ENCODE measurements around the gene UGT1A7.
"Not testable (repeated sequence)": the region's sequence is repeated elsewhere in the genome, so short reads cannot be mapped to it uniquely, and the experiment has no call there.

Gene UGT1A7

GRCh38 chr2:233706720-233707119 is 25.0 kb downstream of the UGT1A7 start:
- H3K36me3 Mint-ChIP-seq (ENCODE audit: insufficient read depth): no peaks in the 10 kb centered on the region
- H3K27me3 Mint-ChIP-seq: peaks cover 71% of the 10 kb centered on the region
- ATAC-seq (replicated peaks; ENCODE audit: extremely low read depth, poor library complexity, severe bottlenecking) (no peak), DNase-seq (ENCODE audit: low spot score in 2 of 2) (no peak)
- H3K4me1 Mint-ChIP-seq: no peaks in the 10 kb centered on the region
- no peak overlapping the region for H3K27ac Mint-ChIP-seq (ENCODE audit: low read depth)
- H3K9me3 Mint-ChIP-seq: peaks cover 6% of the 10 kb centered on the region
- H3K4me3 Mint-ChIP-seq: no peak overlapping the region

- ATAC-seq (replicated peaks; ENCODE audit: extremely low read depth, poor library complexity, severe bottlenecking): no peak
- Mint-ChIP-seq H3K27ac (ENCODE audit: low read depth) (no peak overlapping the region), H3K27me3 (peaks cover 84% of the 10 kb centered on the region)
Observed at GRCh38 chr2:233707940-233708644, 26.4 kb downstream of the UGT1A7 start.

GRCh38 chr2:233708942-233709341 is 27.2 kb downstream of the UGT1A7 start:
- DNase-seq (ENCODE audit: low spot score in 2 of 2) (no peak), ATAC-seq (replicated peaks; ENCODE audit: extremely low read depth, poor library complexity, severe bottlenecking) (no peak)
- no peaks in the 10 kb centered on the region for H3K36me3 Mint-ChIP-seq (ENCODE audit: insufficient read depth)
- no peak overlapping the region for H3K27ac Mint-ChIP-seq (ENCODE audit: low read depth)
- peaks cover 83% of the 10 kb centered on the region for H3K27me3 Mint-ChIP-seq
- H3K4me3 Mint-ChIP-seq: no peak overlapping the region
- no peaks in the 10 kb centered on the region for H3K4me1 Mint-ChIP-seq
- H3K9me3 Mint-ChIP-seq: peaks cover 4% of the 10 kb centered on the region

More at GRCh38 chr2:233707940-233708644, 26.4 kb downstream of the UGT1A7 start:
- no peak overlapping the region for H3K4me3 Mint-ChIP-seq
- H3K4me1 Mint-ChIP-seq: no peaks in the 10 kb centered on the region
- no peak for DNase-seq (ENCODE audit: low spot score in 2 of 2)
- no peaks in the 10 kb centered on the region for H3K36me3 Mint-ChIP-seq (ENCODE audit: insufficient read depth)
- peaks cover 6% of the 10 kb centered on the region for H3K9me3 Mint-ChIP-seq

GRCh38 chr2:233711312-233712008 is 29.8 kb downstream of the UGT1A7 start:
- Mint-ChIP-seq H3K4me3 (no peak overlapping the region), H3K27ac (ENCODE audit: low read depth) (no peak overlapping the region), H3K4me1 (no peaks in the 10 kb centered on the region), H3K27me3 (peaks cover 78% of the 10 kb centered on the region), H3K9me3 (no peaks in the 10 kb centered on the region), H3K36me3 (ENCODE audit: insufficient read depth) (no peaks in the 10 kb centered on the region)
- DNase-seq (ENCODE audit: low spot score in 2 of 2): peak; percentile 29 to 49
- ATAC-seq (replicated peaks; ENCODE audit: extremely low read depth, poor library complexity, severe bottlenecking): no peak

- H3K27me3 Mint-ChIP-seq: peaks cover 81% of the 10 kb centered on the region
- H3K27ac Mint-ChIP-seq (ENCODE audit: low read depth): no peak within 1 kb of the TSS
- H3K4me1 Mint-ChIP-seq: no peaks in the 10 kb centered on the region
Observed at GRCh38 chr2:233712611-233713261, 31.0 kb downstream of the UGT1A7 start, which contains the start of gene UGT1A5. UGT1A5 (plus strand) TSS chr2:233712907; CDS start chr2:233712992, 85 bp downstream.

GRCh38 chr2:233713262-233713615 is 31.5 kb downstream of the UGT1A7 start:
- Mint-ChIP-seq H3K9me3 (no peaks in the 10 kb centered on the region), H3K36me3 (ENCODE audit: insufficient read depth) (no peaks in the 10 kb centered on the region), H3K4me1 (no peaks in the 10 kb centered on the region), H3K27ac (ENCODE audit: low read depth) (no peak overlapping the region), H3K4me3 (no peak overlapping the region), H3K27me3 (peaks cover 81% of the 10 kb centered on the region)
- ATAC-seq (replicated peaks; ENCODE audit: extremely low read depth, poor library complexity, severe bottlenecking): no peak
- no peak for DNase-seq (ENCODE audit: low spot score in 2 of 2)

More at GRCh38 chr2:233712611-233713261, 31.0 kb downstream of the UGT1A7 start, which contains the start of gene UGT1A5:
- no peaks in the 10 kb centered on the region for H3K36me3 Mint-ChIP-seq (ENCODE audit: insufficient read depth)
- DNase-seq (ENCODE audit: low spot score in 2 of 2) (no peak), ATAC-seq (replicated peaks; ENCODE audit: extremely low read depth, poor library complexity, severe bottlenecking) (no peak)
- H3K4me3 Mint-ChIP-seq: no peak within 1 kb of the TSS
- no peaks in the 10 kb centered on the region for H3K9me3 Mint-ChIP-seq

- Mint-ChIP-seq H3K4me3 (no peak overlapping the region), H3K27me3 (peaks cover 82% of the 10 kb centered on the region), H3K36me3 (ENCODE audit: insufficient read depth) (no peaks in the 10 kb centered on the region), H3K4me1 (no peaks in the 10 kb centered on the region), H3K27ac (ENCODE audit: low read depth) (no peak overlapping the region), H3K9me3 (no peaks in the 10 kb centered on the region)
- ATAC-seq (replicated peaks; ENCODE audit: extremely low read depth, poor library complexity, severe bottlenecking): no peak
- no peak for DNase-seq (ENCODE audit: low spot score in 2 of 2)
Observed at GRCh38 chr2:233714121-233714520, 32.4 kb downstream of the UGT1A7 start.

- Mint-ChIP-seq H3K27ac (ENCODE audit: low read depth) (no peak within 1 kb of the TSS), H3K4me1 (no peaks in the 10 kb centered on the region), H3K27me3 (peaks cover 58% of the 10 kb centered on the region), H3K4me3 (no peak within 1 kb of the TSS), H3K36me3 (ENCODE audit: insufficient read depth) (no peaks in the 10 kb centered on the region), H3K9me3 (no peaks in the 10 kb centered on the region)
- DNase-seq (ENCODE audit: low spot score in 2 of 2) (no peak), ATAC-seq (replicated peaks; ENCODE audit: extremely low read depth, poor library complexity, severe bottlenecking) (no peak)
Observed at GRCh38 chr2:233718552-233718951, 36.9 kb downstream of the UGT1A7 start, which contains the start of gene UGT1A4. UGT1A4 (plus strand) TSS chr2:233718736; CDS start chr2:233718821, 85 bp downstream.

GRCh38 chr2:233728723-233729301 is 47.1 kb downstream of the UGT1A7 start, which contains the start of gene UGT1A3:
UGT1A3 (plus strand) TSS chr2:233729042; CDS start chr2:233729127, 85 bp downstream.
- H3K9me3 Mint-ChIP-seq: no peaks in the 10 kb centered on the region

GRCh38 chr2:233736868-233737653 is 55.4 kb downstream of the UGT1A7 start:
- not testable (repeated sequence) for ATAC-seq (replicated peaks; ENCODE audit: extremely low read depth, poor library complexity, severe bottlenecking); H3K9me3 Mint-ChIP-seq; H3K27ac Mint-ChIP-seq (ENCODE audit: low read depth); DNase-seq (ENCODE audit: low spot score in 2 of 2); H3K4me1 Mint-ChIP-seq; H3K4me3 Mint-ChIP-seq; H3K36me3 Mint-ChIP-seq (ENCODE audit: insufficient read depth)
- H3K27me3 Mint-ChIP-seq: peaks cover 82% of the 10 kb centered on the region

More at GRCh38 chr2:233728723-233729301, 47.1 kb downstream of the UGT1A7 start, which contains the start of gene UGT1A3:
- no peak within 1 kb of the TSS for H3K4me3 Mint-ChIP-seq
- H3K27ac Mint-ChIP-seq (ENCODE audit: low read depth): no peak within 1 kb of the TSS
- peaks cover 71% of the 10 kb centered on the region for H3K27me3 Mint-ChIP-seq
- no peak for ATAC-seq (replicated peaks; ENCODE audit: extremely low read depth, poor library complexity, severe bottlenecking)
- H3K4me1 Mint-ChIP-seq: no peaks in the 10 kb centered on the region
- H3K36me3 Mint-ChIP-seq (ENCODE audit: insufficient read depth): no peaks in the 10 kb centered on the region
- no peak for DNase-seq (ENCODE audit: low spot score in 2 of 2)

- ATAC-seq (replicated peaks; ENCODE audit: extremely low read depth, poor library complexity, severe bottlenecking): no peak
- Mint-ChIP-seq H3K9me3 (no peaks in the 10 kb centered on the region), H3K4me1 (no peaks in the 10 kb centered on the region), H3K4me3 (no peak overlapping the region), H3K27ac (ENCODE audit: low read depth) (no peak overlapping the region), H3K36me3 (ENCODE audit: insufficient read depth) (no peaks in the 10 kb centered on the region), H3K27me3 (peaks cover 55% of the 10 kb centered on the region)
- DNase-seq (ENCODE audit: low spot score in 2 of 2): no peak
Observed at GRCh38 chr2:233740870-233741269, 59.2 kb downstream of the UGT1A7 start.
